NCI-H1930 (cell line): ENCODE measurements around the gene FOXE3.

Source experiments
- DNase-seq, 2 experiments: peaks; one replicate each; lab custom pipeline; 2025; lab: John Stamatoyannopoulos, UW

FOXE3 gene

DNA sequence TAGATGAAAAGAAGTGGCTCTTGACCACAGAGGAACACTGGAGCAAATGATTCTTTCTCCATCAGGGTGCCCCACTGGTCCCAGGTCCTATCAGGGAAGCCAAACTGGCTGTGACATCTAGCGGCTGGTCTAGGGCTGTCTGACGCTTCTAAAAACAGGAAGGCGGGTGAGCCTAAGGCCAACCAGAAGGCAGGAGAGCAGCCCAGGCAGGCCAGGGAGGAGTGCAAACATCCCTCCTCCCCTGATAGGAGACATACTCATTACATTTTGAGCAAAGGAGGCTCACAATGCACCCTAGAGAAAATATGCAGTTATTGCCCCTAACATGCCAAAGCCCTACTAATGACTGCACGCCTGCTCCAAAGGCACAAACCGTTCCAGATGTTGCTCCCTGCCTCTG, 10.4 kb upstream of the FOXE3 start:
- DNase-seq = no peak

DNA sequence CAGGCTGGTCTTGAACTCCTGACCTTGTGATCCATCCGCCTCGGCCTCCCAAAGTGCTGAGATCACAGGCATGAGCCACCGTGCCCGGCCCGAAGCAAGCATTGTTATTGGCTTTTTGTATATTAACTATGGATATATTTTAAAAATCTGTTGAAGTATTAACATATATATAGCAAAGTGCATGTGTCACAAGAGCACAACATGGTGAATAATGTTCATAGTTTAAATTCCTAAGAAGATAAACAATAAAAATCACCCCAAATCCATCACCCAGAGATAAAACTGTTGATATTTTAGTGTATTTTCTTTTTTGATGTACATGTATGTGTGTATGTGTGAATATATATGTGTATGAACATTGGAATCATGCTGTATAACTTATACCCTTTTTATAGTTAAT, 9.1 kb upstream of the FOXE3 start:
- no peak for DNase-seq

DNA sequence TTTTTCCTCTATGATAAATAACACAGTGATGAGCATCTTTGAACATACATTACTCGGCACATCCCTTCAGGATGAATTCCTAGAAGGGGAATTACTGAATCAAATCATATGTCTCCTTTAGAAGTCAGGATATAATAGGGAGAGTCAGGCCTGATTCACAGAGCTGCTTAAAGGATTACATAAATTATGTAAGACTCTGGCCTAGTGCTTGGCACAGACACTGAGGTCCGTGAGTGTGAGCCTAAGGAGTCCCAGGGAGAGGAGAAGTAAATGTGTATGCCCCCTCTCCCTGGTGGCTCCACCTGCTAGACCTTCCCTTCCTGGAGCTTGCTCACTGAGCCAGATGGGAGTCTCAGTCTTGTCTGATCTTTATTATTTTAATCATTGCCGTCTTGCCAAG, 8.6 kb upstream of the FOXE3 start:
- no peak for DNase-seq

DNA sequence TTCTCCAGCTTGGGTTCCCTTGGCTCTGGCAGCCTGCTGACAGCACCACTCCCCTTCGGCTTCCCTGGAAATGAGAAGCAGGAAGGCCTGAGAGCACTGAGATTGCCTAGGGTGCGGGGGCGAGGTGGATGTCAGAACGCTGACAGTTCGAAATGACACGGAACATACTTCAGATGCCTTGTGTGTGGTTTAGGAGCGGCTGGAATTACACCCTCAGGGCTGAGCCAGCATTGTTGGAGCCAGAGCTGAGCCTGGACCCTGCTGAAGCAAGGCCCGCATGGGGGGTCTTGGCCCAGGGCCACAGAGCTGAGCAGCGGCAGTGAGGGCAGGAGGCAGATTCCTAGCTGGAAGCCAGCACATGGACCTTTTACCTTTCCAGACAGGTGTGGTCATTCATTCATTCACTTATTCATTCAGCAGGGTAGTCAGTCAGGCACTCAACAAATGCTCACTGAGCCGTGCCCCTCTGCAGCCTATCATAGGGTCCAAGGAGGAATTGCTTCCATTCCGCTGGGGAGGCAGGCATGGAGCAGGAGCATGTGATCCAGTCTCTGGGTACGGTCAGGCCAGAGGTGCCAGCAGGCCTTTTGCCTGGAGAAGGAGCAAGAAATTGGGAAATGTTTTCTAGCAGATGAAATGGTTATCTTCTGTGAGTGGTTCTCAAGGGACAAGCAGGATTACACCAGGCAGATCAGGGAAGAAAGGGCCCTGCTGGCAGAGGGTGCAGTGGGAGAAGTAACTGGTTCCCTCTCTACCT, 6.6 kb upstream of the FOXE3 start:
- no peak for DNase-seq

- DNase-seq = no peak
Observed at GRCh38 chr1:47410068-47410455, 6.0 kb upstream of the FOXE3 start.

DNA sequence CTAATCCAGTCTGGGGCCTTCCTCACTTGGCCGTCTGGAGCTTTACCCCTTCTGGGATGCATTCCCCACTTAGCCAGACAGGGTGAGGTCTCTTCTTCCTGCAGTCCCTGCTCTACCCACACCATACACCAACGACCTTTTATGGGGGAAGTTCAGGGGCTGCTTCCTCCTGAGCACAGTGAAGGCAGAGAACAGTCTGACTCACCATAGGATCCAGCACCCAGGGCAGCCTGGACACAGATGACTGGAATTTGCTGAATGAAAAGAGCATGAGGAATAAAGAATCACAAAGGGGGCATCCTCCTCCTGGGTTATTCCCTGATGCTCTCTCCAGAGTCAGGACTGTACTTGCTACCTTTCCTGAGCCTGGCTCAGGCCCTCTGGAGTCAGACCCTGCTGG, 4.6 kb upstream of the FOXE3 start:
- no peak for DNase-seq

GRCh38 chr1:47412437-47412836, 3.6 kb upstream of the FOXE3 start:
- DNase-seq = no peak

DNA sequence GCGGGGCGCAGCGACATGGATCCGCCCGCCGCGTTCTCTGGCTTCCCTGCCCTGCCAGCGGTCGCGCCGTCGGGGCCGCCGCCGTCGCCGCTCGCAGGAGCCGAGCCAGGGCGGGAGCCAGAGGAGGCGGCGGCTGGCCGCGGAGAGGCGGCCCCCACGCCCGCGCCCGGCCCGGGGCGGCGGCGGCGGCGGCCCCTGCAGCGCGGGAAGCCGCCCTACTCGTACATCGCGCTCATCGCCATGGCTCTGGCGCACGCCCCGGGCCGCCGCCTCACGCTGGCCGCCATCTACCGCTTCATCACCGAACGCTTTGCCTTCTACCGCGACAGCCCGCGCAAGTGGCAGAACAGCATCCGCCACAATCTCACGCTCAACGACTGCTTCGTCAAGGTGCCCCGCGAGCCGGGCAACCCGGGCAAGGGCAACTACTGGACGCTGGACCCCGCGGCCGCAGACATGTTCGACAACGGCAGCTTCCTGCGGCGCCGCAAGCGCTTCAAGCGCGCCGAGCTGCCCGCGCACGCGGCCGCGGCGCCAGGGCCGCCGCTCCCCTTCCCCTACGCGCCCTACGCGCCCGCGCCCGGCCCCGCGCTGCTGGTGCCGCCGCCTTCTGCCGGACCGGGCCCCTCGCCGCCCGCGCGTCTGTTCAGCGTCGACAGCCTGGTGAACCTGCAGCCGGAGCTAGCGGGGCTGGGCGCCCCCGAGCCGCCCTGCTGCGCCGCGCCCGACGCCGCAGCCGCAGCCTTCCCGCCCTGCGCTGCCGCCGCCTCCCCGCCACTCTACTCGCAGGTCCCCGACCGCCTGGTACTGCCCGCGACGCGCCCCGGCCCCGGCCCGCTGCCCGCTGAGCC, 459 bp downstream of the FOXE3 start:
- peak in 1 of 2 experiments; percentile 12 for DNase-seq

DNA sequence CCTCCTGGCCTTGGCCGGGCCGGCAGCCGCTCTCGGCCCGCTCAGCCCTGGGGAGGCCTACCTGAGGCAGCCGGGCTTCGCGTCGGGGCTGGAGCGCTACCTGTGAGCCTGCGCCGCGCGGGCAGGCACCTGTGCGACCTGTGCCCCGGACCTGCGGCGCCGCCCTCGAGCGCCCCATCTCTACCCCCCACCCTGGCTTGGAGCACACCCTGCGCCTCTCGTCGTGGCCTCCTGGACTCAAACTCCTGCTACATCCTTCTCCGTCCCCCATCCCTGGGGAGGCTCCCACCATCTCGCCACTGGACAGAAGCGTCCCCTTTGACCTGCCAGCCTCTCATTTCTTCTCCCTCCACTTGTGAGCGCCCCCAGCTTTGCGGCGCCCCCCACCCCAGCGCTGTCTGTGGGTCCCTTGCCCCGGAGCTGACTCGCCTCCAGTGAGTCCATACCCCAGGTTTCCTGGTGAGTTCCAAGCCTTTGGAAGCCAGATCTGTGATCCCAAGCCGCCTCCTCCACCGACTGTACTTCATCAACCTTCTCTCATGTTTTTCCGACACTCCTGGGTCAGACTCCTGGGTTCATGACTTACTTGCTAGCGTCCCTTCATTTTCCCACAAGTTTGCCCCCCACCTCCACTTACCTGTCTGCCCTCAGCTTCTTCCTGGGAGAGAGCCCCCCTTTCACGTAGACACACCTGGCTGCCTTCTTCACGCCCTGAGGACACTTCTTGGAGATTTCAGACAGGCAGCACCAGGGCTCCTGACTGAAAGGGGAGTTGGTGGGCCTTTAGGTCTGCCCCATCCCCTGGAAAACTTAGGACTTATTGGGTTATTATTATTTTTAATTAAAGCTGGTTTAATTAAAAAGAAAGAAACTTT, 1.3 kb downstream of the FOXE3 start:
- no peak for DNase-seq

DNA sequence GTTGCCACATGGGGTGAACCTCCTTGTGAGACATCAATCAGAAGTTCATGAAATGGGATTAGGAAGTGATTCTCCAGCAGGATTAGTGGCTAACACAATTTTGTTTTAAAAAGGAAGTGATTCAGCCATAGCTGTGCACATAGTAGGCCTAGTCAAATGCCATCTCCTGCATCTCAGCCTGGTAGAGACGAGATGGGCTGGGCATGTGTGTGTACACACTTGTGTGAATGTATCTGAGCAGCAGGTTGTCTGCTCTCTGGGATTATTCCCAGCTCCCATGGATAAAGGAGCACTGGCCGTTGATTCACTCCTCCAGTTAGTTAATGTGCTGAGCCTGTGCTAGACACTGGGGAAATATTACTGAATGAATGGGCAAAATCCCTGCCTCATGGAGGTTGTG, 2.0 kb downstream of the FOXE3 start:
- no peak for DNase-seq

- no peak for DNase-seq
Observed at GRCh38 chr1:47418681-47419325, 2.7 kb downstream of the FOXE3 start.

- DNase-seq = no peak
Observed at GRCh38 chr1:47420547-47420946, 4.5 kb downstream of the FOXE3 start.

- DNase-seq = no peak
Observed at GRCh38 chr1:47423872-47424271, 7.8 kb downstream of the FOXE3 start.

GRCh38 chr1:47424336-47424982, 8.4 kb downstream of the FOXE3 start:
- peak; percentile 25 to 53 for DNase-seq

GRCh38 chr1:47431534-47431933, 15.4 kb downstream of the FOXE3 start:
- DNase-seq = no peak

DNA sequence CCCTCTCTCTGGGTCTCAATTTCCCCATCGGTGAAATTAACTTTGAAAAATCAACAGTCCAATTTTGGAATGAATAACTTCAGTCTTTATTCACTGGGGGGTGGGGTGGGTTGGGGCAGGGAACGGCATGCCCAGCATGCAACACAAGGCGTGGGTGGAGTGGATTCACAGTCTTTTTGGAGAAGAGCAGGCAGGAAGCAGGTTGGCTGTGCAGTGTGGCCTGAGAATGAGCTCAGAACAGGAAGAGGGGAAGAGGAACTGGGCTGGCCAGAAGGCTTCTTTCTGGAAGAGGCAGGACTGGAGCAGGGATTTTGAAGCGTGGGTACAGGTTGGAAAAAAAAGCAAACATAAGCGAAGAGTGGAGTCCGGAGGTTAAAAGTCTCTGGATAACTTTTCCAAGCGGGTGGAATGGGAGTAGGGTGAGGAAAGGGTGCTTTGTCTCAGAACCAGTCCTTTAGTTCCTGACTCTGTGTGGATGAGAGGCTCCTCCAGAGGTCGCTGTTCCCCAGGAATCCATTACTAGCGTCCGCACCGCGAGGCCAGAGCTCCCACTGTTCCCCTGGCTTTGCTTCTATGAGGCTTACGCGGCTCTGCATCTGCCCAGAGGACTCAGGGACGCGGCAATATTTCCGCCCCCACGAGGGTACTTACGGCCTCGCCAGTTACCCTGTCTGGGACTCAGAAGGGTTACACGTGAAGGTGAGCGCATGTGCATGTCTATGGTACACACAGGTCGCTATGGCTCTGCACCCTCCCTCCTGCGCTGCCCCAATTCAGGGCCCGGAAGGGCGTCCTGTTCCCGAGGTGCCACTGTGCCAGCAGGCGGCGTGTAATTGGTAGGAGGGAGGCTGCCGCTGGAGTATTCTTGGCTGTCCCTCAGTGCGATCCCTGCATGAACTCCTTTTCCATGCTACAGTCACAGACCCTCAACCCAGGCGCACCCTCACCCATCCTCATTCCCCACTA, 16.3 kb downstream of the FOXE3 start:
- peak; percentile 15 to 38 for DNase-seq

DNA sequence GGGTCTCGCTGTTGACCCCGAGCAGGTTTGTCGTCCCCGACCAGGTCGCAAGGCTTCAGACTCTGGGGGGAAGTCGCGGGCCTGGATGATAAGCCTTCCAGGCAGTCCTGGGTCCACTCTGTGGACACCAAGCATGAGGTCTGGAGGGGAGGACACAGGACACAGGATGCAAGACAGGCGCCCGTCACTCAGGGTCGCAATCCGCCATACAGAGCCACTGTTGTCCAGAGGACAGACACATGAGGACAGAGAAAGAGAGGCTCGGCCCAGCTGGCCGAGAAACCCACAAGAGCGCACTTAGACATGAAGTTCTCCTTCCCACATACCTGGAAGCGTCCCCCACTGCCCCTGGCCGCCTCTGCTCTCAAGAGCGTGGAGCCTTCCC, 16.9 kb downstream of the FOXE3 start:
- DNase-seq = no peak

- no peak for DNase-seq
Observed at GRCh38 chr1:47433477-47434050, 17.5 kb downstream of the FOXE3 start.

- DNase-seq = no peak
Observed at GRCh38 chr1:47434051-47434842, 18.2 kb downstream of the FOXE3 start.
